ENCODE data around the gene WNT9B.

The WNT9B gene

DNA sequence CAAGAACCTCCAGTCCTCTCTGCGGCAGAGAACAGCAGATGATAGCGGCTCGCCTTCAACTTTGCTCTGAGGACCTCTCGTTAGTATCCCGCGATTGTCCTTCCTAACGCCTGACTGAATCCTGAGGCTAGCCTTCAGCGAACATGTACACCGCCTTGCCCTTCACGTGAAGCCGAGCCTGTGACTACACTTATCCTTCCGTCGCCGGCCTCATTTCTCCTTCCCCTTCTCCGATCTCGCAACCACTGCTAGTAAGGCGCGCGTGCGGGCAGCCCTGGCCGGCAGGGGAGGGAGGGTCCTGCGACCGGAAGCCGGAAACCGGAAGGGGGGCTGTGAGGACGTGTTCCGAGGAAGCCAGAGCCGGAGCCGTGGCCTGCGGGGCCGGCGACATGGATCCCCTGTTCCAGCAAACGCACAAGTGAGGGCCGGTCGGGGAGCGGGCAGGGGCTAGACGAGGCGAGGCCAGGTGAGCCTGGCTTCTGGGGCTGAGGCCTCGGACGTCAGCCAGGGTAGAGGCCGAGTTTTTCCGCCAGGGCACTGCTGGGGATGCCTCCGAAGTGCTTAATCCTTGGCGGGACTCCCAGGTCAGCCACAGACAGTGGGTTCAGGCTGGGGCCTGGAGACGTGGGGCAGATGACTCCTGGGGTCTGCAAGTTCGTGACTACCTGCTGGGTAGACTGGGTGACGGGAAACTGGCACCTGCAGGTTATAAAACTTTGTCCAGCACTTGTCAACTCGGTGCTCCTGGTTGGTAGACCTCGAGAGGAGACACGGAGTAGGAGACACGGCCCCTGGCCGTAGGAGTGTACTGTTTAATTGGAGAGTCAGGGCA is 71.6 kb downstream of the WNT9B start, which contains the start of gene GOSR2:
TSS of gene GOSR2 (plus strand) at position 357 of the 832 bp plus-strand sequence. CDS start at position 390, 33 bp downstream.
- no peaks in the 10 kb centered on the region for H3K9me3 ChIP-seq (ENCODE audit: low read length)

DNA sequence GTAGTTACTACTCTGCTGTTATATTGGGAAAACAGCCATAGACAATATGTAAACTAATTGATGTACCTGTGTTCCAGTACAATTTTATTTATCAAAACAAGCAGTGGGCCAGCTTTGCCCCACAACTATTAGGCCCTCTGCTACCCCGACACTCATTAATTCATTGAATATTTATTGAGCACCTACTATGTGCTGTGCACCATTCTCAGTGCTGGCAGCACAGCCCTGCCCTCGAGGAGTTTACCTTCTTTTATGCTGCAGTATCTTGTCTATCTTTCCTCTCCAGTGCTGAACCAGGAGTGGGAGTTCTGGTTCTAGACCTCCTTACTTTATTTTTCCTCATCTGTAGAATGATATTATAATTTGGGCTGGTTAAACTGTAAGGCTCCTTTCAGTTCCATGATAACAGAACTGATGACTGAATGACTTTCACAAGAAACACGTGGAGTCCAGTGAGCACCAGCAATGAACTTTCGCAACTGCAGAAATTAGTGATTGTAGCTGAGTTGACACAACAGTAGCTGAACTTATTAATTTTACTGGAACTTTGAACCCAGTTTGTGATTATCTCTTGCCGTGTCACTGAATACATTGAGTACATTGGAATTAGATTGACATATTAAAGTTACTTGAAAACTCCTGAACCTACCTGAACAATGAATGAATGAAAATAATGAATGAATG is 73.9 kb downstream of the WNT9B start:
- Histone ChIP-seq H3K4me1 (ENCODE audit: insufficient read depth, low read length) (peaks cover 18% of the 10 kb centered on the region), H3K36me3 (ENCODE audit: insufficient read depth, low read length) (peaks cover 11% of the 10 kb centered on the region), H3K9me3 (ENCODE audit: low read length) (no peaks in the 10 kb centered on the region), H3K4me3 (ENCODE audit: low read depth in 1 of 2, low read length in 2 of 2) (no peak overlapping the region), H3K27ac (ENCODE audit: low read depth, low read length) (no peak overlapping the region), H3K27me3 (ENCODE audit: control insufficient read depth in 1 of 2, insufficient read depth in 2 of 2, low read length in 2 of 2) (no peaks in the 10 kb centered on the region), H3K9ac (ENCODE audit: low read length) (no peak overlapping the region)

More for the DNA sequence above, 71.6 kb downstream of the WNT9B start, which contains the start of gene GOSR2:
- peak within 1 kb of the TSS; percentile 98 for H3K9ac ChIP-seq (ENCODE audit: low read length)
- H3K27me3 ChIP-seq (ENCODE audit: control insufficient read depth in 1 of 2, insufficient read depth in 2 of 2, low read length in 2 of 2), result no peaks in the 10 kb centered on the region
- H3K4me3 ChIP-seq (ENCODE audit: low read depth in 1 of 2, low read length in 2 of 2), result peak within 1 kb of the TSS; percentile 94 to 100
- peaks cover 18% of the 10 kb centered on the region for H3K4me1 ChIP-seq (ENCODE audit: insufficient read depth, low read length)
- H3K27ac ChIP-seq (ENCODE audit: low read depth, low read length), result peak within 1 kb of the TSS; percentile 89
- H3K36me3 ChIP-seq (ENCODE audit: insufficient read depth, low read length), result no peaks in the 10 kb centered on the region

DNA sequence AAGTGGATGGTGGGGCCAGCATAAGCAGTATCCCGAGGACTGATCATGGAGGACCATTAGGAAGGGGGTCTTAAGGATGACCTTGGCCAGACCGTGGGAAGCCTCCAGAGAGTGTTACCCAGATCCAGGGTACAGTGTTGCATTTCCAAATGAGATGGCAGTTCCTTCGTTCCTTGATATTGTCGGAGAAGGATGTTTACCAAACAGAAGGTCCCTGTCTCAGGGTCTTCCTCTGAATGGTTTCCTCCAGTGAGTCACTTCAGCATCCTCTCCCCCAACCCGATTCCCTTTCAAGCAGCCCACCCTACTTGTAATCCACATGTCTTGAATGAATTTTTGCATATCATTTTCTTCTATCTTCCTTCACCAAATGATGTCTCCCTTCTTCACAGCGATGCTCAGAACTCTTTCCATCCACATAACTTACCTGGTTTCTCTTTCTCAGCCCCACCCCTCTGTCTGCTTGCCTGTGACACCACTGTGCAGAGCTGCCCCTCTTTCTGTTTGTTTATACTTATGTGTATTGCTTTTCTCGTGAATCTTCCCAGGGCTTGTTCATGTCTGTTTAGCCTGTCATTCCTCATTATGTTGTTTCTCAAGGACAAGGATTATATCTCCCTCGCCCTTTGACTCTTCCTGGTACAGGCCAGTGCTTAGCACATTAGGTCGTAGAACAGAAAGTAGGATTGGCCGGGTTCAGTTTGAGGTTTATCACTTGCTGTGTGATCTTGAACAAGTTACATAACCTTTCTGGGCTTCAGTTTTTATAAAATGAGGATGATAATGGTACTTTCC is 77.3 kb downstream of the WNT9B start:
- no peaks in the 10 kb centered on the region for H3K9me3 ChIP-seq (ENCODE audit: low read length)
- no peaks in the 10 kb centered on the region for H3K27me3 ChIP-seq (ENCODE audit: control insufficient read depth in 1 of 2, insufficient read depth in 2 of 2, low read length in 2 of 2)
- peaks cover 16% of the 10 kb centered on the region for H3K4me1 ChIP-seq (ENCODE audit: insufficient read depth, low read length)
- no peak overlapping the region for H3K4me3 ChIP-seq (ENCODE audit: low read depth in 1 of 2, low read length in 2 of 2)
- peaks cover 42% of the 10 kb centered on the region for H3K36me3 ChIP-seq (ENCODE audit: insufficient read depth, low read length)
- H3K27ac ChIP-seq (ENCODE audit: low read depth, low read length), result no peak overlapping the region
- no peak overlapping the region for H3K9ac ChIP-seq (ENCODE audit: low read length)

DNA sequence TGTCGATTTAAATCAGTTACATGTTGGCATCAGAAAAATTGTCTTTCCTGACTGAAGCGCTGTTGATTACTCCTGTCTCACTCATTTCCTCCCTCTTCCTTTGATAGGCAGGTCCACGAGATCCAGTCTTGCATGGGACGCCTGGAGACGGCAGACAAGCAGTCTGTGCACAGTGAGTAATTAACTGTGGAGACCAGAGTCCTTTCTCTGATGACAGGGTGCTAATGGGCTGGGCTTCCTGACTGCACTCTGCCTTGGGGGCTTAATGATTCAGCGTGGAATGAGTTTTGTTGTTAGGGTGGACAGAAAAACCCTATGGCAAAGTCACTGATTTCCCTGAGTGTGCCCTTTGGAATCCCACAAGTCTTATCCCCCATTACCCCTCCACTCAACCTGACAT is 78.0 kb downstream of the WNT9B start:
- Histone ChIP-seq H3K4me3 (ENCODE audit: low read depth in 1 of 2, low read length in 2 of 2) (no peak overlapping the region), H3K9me3 (ENCODE audit: low read length) (no peaks in the 10 kb centered on the region), H3K4me1 (ENCODE audit: insufficient read depth, low read length) (peaks cover 9% of the 10 kb centered on the region), H3K27me3 (ENCODE audit: control insufficient read depth in 1 of 2, insufficient read depth in 2 of 2, low read length in 2 of 2) (no peaks in the 10 kb centered on the region), H3K36me3 (ENCODE audit: insufficient read depth, low read length) (peaks cover 49% of the 10 kb centered on the region), H3K27ac (ENCODE audit: low read depth, low read length) (no peak overlapping the region), H3K9ac (ENCODE audit: low read length) (no peak overlapping the region)

DNA sequence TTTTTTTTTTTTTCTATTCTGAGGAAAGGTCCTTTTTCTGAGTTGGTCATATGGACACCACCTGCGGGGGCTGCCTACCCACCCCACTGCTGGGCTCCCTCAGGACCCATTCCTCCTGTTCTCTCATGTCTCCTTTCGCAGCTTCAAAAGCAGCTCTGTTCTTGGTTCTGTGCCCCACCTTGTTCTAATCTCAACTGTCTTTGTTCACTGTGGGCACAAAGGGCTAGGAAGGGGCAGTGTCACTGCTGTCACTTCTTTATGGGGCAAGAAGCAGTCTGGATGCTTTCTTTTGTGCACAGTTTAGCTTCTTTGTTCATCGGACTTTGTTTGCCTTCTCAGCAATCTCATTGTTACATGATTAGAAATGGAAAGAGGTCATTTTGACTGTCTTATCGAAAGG is 78.7 kb downstream of the WNT9B start:
- no peaks in the 10 kb centered on the region for H3K27me3 ChIP-seq (ENCODE audit: control insufficient read depth in 1 of 2, insufficient read depth in 2 of 2, low read length in 2 of 2)
- H3K36me3 ChIP-seq (ENCODE audit: insufficient read depth, low read length), result peaks cover 56% of the 10 kb centered on the region
- no peak overlapping the region for H3K4me3 ChIP-seq (ENCODE audit: low read depth in 1 of 2, low read length in 2 of 2)
- H3K27ac ChIP-seq (ENCODE audit: low read depth, low read length), result no peak overlapping the region
- no peak overlapping the region for H3K9ac ChIP-seq (ENCODE audit: low read length)
- H3K9me3 ChIP-seq (ENCODE audit: low read length), result no peaks in the 10 kb centered on the region
- H3K4me1 ChIP-seq (ENCODE audit: insufficient read depth, low read length), result peaks cover 2% of the 10 kb centered on the region

DNA sequence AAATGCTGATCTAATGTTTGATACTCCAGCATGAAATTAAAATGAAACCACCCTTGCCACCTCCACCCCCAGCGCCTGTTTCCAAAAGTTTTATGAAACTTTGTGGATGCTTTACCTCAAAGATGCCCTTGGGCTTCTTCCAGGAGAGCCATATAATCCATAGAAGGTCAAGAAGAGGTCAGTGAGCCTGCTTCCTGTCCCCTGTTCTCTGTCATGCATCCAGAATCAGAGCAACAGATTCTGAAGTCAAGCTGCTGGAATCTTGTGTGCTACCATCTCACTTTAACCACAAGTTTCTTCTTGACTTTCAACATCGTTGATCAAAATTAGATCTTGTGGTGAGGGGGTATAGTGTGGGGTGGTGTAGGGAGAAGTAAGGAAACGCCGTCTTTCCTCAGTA is 80.2 kb downstream of the WNT9B start:
- H3K36me3 ChIP-seq (ENCODE audit: insufficient read depth, low read length), result peaks cover 71% of the 10 kb centered on the region
- H3K9me3 ChIP-seq (ENCODE audit: low read length), result no peaks in the 10 kb centered on the region
- no peak overlapping the region for H3K4me3 ChIP-seq (ENCODE audit: low read depth in 1 of 2, low read length in 2 of 2)
- no peaks in the 10 kb centered on the region for H3K27me3 ChIP-seq (ENCODE audit: control insufficient read depth in 1 of 2, insufficient read depth in 2 of 2, low read length in 2 of 2)
- no peak overlapping the region for H3K9ac ChIP-seq (ENCODE audit: low read length)
- no peaks in the 10 kb centered on the region for H3K4me1 ChIP-seq (ENCODE audit: insufficient read depth, low read length)
- H3K27ac ChIP-seq (ENCODE audit: low read depth, low read length), result no peak overlapping the region

DNA sequence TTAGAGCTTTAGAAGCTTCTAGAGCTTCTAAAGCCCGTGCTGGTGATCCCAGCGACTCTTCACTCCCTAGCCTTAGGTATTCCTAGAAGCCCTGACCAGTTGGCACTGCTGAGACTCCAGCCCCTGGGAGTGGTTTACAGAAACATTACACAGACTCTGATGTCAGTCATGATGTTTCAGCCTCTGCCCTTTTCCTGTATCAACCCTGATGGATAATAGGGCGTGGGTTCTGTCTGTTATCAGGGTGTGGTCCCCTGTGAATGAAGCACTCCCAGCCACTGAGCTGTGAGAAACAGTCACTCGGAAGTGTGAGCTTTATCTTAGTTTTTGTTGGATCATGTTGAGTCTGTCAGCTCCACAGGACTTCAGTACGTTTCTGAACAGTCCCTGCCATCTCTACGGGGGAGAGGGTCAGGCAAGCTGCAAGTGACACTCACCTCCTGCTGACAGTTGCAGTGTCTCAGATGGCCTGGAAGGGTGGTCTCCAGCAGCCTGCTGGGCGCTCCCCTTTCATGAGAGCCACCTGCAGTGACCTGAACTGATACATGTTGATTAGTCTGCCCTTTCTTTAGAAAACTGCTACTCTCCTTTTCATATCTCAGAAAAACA is 84.4 kb downstream of the WNT9B start:
- Histone ChIP-seq H3K27ac (ENCODE audit: low read depth, low read length) (no peak overlapping the region), H3K4me3 (ENCODE audit: low read depth in 1 of 2, low read length in 2 of 2) (no peak overlapping the region), H3K4me1 (ENCODE audit: insufficient read depth, low read length) (no peaks in the 10 kb centered on the region), H3K9me3 (ENCODE audit: low read length) (no peaks in the 10 kb centered on the region), H3K9ac (ENCODE audit: low read length) (no peak overlapping the region), H3K36me3 (ENCODE audit: insufficient read depth, low read length) (peaks cover 90% of the 10 kb centered on the region), H3K27me3 (ENCODE audit: control insufficient read depth in 1 of 2, insufficient read depth in 2 of 2, low read length in 2 of 2) (no peaks in the 10 kb centered on the region)

All from muscle layer of colon (tissue), 2 donors.